Aorta (tissue), 5 donors: ENCODE data around the gene TYK2. TPM values are rescaled to one million over a fixed set of nuclear protein-coding genes. Genes with fewer than 3 reads are reported as not detected.
"Not testable (repeated sequence)": the region's sequence is repeated elsewhere in the genome, so short reads cannot be mapped to it uniquely, and the experiment has no call there.

Experiments used
- ATAC-seq: fragments of 200-7000 bp; cut with Tn5 transposase; one replicate; pipeline ENCODE4 v1.9.1; 2022; ENCODE audit warnings: moderate library complexity; ENCODE audit not compliant: low FRiP score
- DNase-seq, 2 donors: peaks; one replicate each; pipeline ENCODE4 v3.0.0-alpha.2; 2020
- H3K27ac ChIP-seq, 2 donors: one replicate each; pipeline ENCODE4 v1.5.1; 2013; ENCODE audit warnings: low read length in 2 of 2, mild to moderate bottlenecking in 2 of 2, moderate library complexity in 2 of 2, control low read depth in 1 of 2, inconsistent platforms in 1 of 2, low read depth in 1 of 2
- H3K27me3 ChIP-seq, 2 donors: one replicate each; pipeline ENCODE4 v1.6.1; 2013; ENCODE audit warnings: control low read depth in 1 of 2, low read length in 1 of 2, mild to moderate bottlenecking in 1 of 2, moderate library complexity in 1 of 2; ENCODE audit not compliant: insufficient read depth in 2 of 2, control insufficient read depth in 1 of 2
- H3K36me3 ChIP-seq, 2 donors: one replicate each; pipeline ENCODE4 v1.6.1; 2013; ENCODE audit warnings: control low read depth in 1 of 2, low read length in 1 of 2, mild to moderate bottlenecking in 1 of 2; ENCODE audit not compliant: insufficient read depth in 2 of 2, control insufficient read depth in 1 of 2
- H3K4me1 ChIP-seq, 2 donors: one replicate each; pipeline ENCODE4 v1.6.1; 2013; ENCODE audit warnings: low read length in 2 of 2, control low read depth in 1 of 2, mild to moderate bottlenecking in 1 of 2, moderate library complexity in 1 of 2; ENCODE audit not compliant: insufficient read depth in 2 of 2, control insufficient read depth in 1 of 2
- H3K4me3 ChIP-seq, 2 donors: one replicate each; pipeline ENCODE4 v1.5.1; 2013; ENCODE audit warnings: low read length in 2 of 2, control low read depth in 1 of 2, mild to moderate bottlenecking in 1 of 2
- H3K9me3 ChIP-seq: one replicate; pipeline ENCODE4 v1.6.1; 2013; ENCODE audit warnings: mild to moderate bottlenecking, low read length; ENCODE audit not compliant: control insufficient read depth
- WGBS, 2 donors: extraction: QIAGEN DNeasy Blood & Tissue Kit; methylation state at CpG; one replicate each; pipeline ENCODE4 v1.1.7; 2013; 5-methylcytosine and 5-hydroxymethylcytosine counted together
- intact Hi-C, 2 donors: fragments of 100-400 bp; cut with DNase I; formaldehyde crosslinking; loops; one replicate each; pipeline versions ENCODE4 v1.14.2 to v1.15.0; 2022
- polyA plus RNA-seq, 2 donors: library from polyadenylated mRNA; stranded (reverse); fragments of 200-250 nt; gene quantifications; one replicate each; pipeline ENCODE4 v1.2.3, GENCODE V29; 2013
- total RNA-seq, 2 donors: library from RNA; stranded (reverse); fragmentation: NEBNext Ultra II Directional; extraction: Animal tissue kit (Norgen Biotek cat#: 25700); gene quantifications; one replicate each; pipeline ENCODE4 v1.2.1, GENCODE V29; 2021
- donor health status: healthy with polysubstance abuse.
- donor health status: Bipolar disorder and iron deficiency.
- donor health status: DM: no; HTN: no; CAD: no.
- donor health status: DM: no; HTN: no; CAD: no.
- donor health status: DM: yes; HTN: yes; CAD: no.

Gene TYK2
- total and polyA plus RNA-seq, 4 donors, result 33.2 to 253 (median 106) TPM

- not testable (repeated sequence) for DNase-seq
- intact Hi-C loops, result loop anchor here in 1 of 2 donors (5.0 kb wide), 1 partner anchor 46 kb away; the partner anchor contains the start of gene TYK2
These were observed 43.6 kb downstream of the TYK2 start for GRCh38 chr19:10336725-10337124.

DNA sequence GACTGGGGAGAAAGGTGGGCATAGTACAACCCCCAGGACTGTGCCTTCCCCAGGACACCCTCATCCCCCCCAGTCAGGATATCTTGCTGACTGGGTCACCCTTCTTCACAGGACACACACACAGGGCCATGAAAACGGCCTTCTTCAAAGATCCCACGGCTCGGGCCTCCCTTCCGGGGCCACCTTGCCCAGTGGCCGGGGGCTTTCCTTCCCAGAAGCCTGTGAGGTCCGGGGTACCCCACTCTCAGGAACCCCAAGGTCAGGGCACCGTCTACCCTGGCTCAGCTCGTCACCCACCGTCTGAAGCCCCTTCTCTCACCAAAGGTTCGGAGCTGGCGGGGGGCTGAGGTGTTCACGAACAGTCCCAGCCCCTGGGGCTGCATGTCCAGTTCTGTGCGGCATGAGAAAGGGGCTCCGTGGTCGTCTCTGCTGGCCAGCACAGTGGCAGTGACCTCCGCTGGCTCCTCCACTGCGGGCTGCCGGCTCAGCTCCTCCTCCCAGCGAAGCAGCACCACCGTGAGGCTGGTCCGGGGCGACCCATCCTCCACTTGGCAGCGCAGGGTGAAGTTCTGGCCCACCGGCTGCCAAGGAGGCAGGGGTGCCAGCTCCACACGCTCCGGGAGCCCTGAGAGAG is 44.9 kb downstream of the TYK2 start:
- Histone ChIP-seq H3K36me3 (no peaks in the 10 kb centered on the region), H3K9me3 (no peaks in the 10 kb centered on the region), H3K4me3 (no peak overlapping the region), H3K27me3 (no peaks in the 10 kb centered on the region), H3K27ac (no peak overlapping the region), H3K4me1 (no peaks in the 10 kb centered on the region)
- WGBS, 2 donors, result 54 to 58% methylated on average over 26 of the region's 26 CpGs
- no peak for ATAC-seq
- peak in 1 of 2 donors; percentile 55 for DNase-seq
- intact Hi-C loops, result loop anchor here in 1 of 2 donors (5.0 kb wide), 1 partner anchor 47 kb away; the partner anchor contains the start of gene TYK2

More at GRCh38 chr19:10336725-10337124, 43.6 kb downstream of the TYK2 start:
- H3K9me3 ChIP-seq, ATAC-seq, H3K36me3 ChIP-seq, H3K27ac ChIP-seq, H3K27me3 ChIP-seq, H3K4me1 ChIP-seq, H3K4me3 ChIP-seq: not testable (repeated sequence)
- 93 to 97% methylated on average over 9 of the region's 9 CpGs for whole genome bisulfite sequencing, 2 donors

GRCh38 chr19:10334588-10335351 is 45.6 kb downstream of the TYK2 start:
- ATAC-seq (peak; percentile 93), DNase-seq (peak; percentile 95 to 98)
- Histone ChIP-seq H3K4me1 (no peaks in the 10 kb centered on the region), H3K4me3 (peak overlapping the region in 1 of 2 donors; percentile 62), H3K36me3 (no peaks in the 10 kb centered on the region), H3K9me3 (no peaks in the 10 kb centered on the region), H3K27ac (peak overlapping the region in 1 of 2 donors; percentile 15), H3K27me3 (no peaks in the 10 kb centered on the region)
- intact Hi-C loops, result loop anchor here (5.0 kb wide), 2 partner anchors 48 to 53 kb away; partner anchors contain the start of gene TYK2 (in 1 of the 2)
- 9% methylated on average over 59 of the region's 59 CpGs for WGBS, 2 donors

GRCh38 chr19:10333758-10334587 is 46.4 kb downstream of the TYK2 start:
- intact Hi-C loops, result loop anchor here in 1 of 2 donors (5.0 kb wide), 1 partner anchor 53 kb away; no protein-coding TSS in a partner anchor
- Histone ChIP-seq H3K4me3 (peak overlapping the region; percentile 58 to 62), H3K27ac (peak overlapping the region in 1 of 2 donors; percentile 55), H3K36me3 (no peaks in the 10 kb centered on the region), H3K4me1 (no peaks in the 10 kb centered on the region), H3K9me3 (no peaks in the 10 kb centered on the region), H3K27me3 (no peaks in the 10 kb centered on the region)
- DNase-seq, result no peak
- 4 to 5% methylated on average over 44 of the region's 44 CpGs for WGBS, 2 donors
- ATAC-seq, result peak; percentile 1

DNA sequence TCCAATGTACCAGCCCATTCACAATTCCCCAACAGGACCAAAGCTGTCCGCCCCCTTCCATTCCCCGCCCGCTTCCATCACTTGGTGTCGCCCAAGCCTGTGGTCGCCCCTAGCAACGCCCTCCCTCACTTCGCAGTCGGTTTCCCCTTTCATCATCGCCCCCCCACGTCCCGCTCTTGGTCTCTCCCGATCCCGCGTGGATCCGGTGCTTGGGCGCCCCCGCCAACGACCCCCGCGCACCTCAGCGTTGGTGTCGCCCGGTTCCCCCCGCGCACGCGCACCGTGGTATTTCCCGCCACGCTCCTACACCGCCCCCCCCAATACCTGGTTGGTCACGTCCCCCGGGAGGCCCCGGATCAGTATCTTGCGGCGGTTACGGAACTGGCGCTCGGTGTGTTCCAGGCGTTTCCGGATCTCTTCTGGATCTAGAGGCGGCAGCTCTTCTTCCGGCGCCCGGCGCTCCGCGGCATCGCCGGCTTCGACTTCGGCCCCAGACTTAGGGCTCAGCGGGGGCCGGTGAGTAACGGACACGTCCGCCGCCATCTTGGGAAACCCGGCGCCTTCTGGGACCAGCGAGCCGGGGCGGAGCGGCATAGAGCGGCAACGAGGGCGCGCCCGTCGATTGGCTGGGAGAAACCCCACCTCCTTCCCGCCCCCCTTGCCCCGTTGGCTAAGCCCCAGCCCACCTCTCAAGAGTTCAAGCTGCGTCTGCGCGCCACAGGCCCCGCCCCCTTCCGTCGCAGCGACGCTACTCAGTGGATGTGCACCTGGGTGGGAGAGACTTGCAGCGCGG is 47.2 kb downstream of the TYK2 start, which contains the start of gene RAVER1:
TSS of gene RAVER1 (minus strand) at position 565 of the 793 bp plus-strand sequence. CDS start at position 543, 22 bp downstream.
- intact Hi-C loops, result loop anchor here in 1 of 2 donors (5.0 kb wide), 1 partner anchor 54 kb away; no protein-coding TSS in a partner anchor
- Histone ChIP-seq H3K4me3 (peak within 1 kb of the TSS; percentile 65 to 66), H3K36me3 (peaks cover 0 to 4% of the 10 kb centered on the region in 2 donors), H3K27me3 (no peaks in the 10 kb centered on the region), H3K27ac (peak within 1 kb of the TSS in 1 of 2 donors; percentile 81), H3K9me3 (no peaks in the 10 kb centered on the region), H3K4me1 (no peaks in the 10 kb centered on the region)
- DNase-seq (peak; percentile 98 to 99), ATAC-seq (peak; percentile 96)
- 1% methylated on average over 78 to 82 of the region's 82 CpGs for WGBS, 2 donors

GRCh38 chr19:10332158-10332964 is 48.0 kb downstream of the TYK2 start:
- intact Hi-C loops, result loop anchor here in 1 of 2 donors (5.0 kb wide), 1 partner anchor 55 kb away; no protein-coding TSS in a partner anchor
- H3K4me3 ChIP-seq, result peak overlapping the region; percentile 65 to 66
- no peaks in the 10 kb centered on the region for H3K9me3 ChIP-seq
- no peak for DNase-seq
- H3K4me1 ChIP-seq, result no peaks in the 10 kb centered on the region
- ATAC-seq, result no peak
- no peak overlapping the region for H3K27ac ChIP-seq
- peaks cover 0 to 6% of the 10 kb centered on the region in 2 donors for H3K36me3 ChIP-seq
- 27 to 32% methylated on average over 18 of the region's 18 CpGs for WGBS, 2 donors
- H3K27me3 ChIP-seq, result no peaks in the 10 kb centered on the region

DNA sequence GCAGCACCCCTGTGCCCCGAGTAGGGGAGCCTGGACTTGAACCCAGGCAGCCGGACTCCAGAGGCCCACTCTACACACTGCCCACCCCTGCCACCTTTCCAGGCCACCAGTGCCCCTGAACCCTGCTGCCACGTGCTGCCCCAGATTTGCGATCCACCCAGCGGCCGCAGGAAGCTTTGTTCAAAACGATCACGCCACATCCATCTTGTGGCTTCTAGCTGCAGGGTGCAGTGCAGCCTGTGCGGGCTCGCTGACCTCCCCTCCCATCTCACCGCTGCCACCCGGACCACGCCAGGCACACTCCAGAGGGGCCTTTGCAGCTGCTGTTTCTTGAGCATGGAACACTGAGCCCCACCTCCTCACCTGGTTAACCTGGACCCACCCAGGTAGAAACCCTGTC is 50.8 kb downstream of the TYK2 start:
- Histone ChIP-seq H3K36me3 (peaks cover 0 to 6% of the 10 kb centered on the region in 2 donors), H3K27ac (no peak overlapping the region), H3K27me3 (no peaks in the 10 kb centered on the region), H3K9me3 (no peaks in the 10 kb centered on the region), H3K4me3 (no peak overlapping the region), H3K4me1 (no peaks in the 10 kb centered on the region)
- no peak for ATAC-seq
- WGBS, 2 donors, result 92 to 97% methylated on average over 13 of the region's 13 CpGs
- intact Hi-C loops, result no loop called here
- no peak for DNase-seq
